ENCODE measurements around the gene SORCS1. TPM values are rescaled to one million over a fixed set of nuclear protein-coding genes. Genes with fewer than 3 reads are reported as not detected.

Gene SORCS1
- total and polyA plus RNA-seq, 2 donors (not counting 1 experiment from before 2014, with no cell fraction given), result under 0.01 to 0.01 TPM

GRCh38 chr10:106740071-106740470, 424.4 kb downstream of the SORCS1 start:
- no peak for DNase-seq (ENCODE audit: low read depth in 2 of 2)
- TF ChIP-seq EZH2 (IDR thresholded peaks at IDR 0.05; ENCODE audit: low read length, missing control alignments), result no peak
- TF ChIP-seq, protein P1, sequence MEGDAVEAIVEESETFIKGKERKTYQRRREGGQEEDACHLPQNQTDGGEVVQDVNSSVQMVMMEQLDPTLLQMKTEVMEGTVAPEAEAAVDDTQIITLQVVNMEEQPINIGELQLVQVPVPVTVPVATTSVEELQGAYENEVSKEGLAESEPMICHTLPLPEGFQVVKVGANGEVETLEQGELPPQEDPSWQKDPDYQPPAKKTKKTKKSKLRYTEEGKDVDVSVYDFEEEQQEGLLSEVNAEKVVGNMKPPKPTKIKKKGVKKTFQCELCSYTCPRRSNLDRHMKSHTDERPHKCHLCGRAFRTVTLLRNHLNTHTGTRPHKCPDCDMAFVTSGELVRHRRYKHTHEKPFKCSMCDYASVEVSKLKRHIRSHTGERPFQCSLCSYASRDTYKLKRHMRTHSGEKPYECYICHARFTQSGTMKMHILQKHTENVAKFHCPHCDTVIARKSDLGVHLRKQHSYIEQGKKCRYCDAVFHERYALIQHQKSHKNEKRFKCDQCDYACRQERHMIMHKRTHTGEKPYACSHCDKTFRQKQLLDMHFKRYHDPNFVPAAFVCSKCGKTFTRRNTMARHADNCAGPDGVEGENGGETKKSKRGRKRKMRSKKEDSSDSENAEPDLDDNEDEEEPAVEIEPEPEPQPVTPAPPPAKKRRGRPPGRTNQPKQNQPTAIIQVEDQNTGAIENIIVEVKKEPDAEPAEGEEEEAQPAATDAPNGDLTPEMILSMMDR (conservative IDR thresholded peaks at IDR 0.05 in 1 of 2, IDR thresholded peaks at IDR 0.05 in 1 of 2; ENCODE audit: low read depth in 1 of 2, low read length in 2 of 2), result no peak
- H3K4me2 ChIP-seq (ENCODE audit: extremely low read depth, insufficient read depth, low read length), result no peak overlapping the region

GRCh38 chr10:106734220-106734619, 430.3 kb downstream of the SORCS1 start:
- no peaks in the 10 kb centered on the region for H3K79me2 ChIP-seq (ENCODE audit: control insufficient read depth, insufficient read depth, low read length)

More at GRCh38 chr10:106740071-106740470, 424.4 kb downstream of the SORCS1 start:
- Histone ChIP-seq H3K9ac (ENCODE audit: insufficient read depth, low read length) (no peak overlapping the region), H2AFZ (ENCODE audit: low read length) (no peak overlapping the region), H3K4me3 (replicated peaks in 1 of 4; ENCODE audit: control extremely low read depth in 1 of 4, insufficient read depth in 1 of 4, low read depth in 3 of 4, low read length in 4 of 4) (no peak overlapping the region), H4K20me1 (ENCODE audit: control insufficient read depth, extremely low read depth, insufficient read depth, low read length) (no peaks in the 10 kb centered on the region), H3K27me3 (ENCODE audit: control insufficient read depth, insufficient read depth, low read length) (no peaks in the 10 kb centered on the region), H3K36me3 (ENCODE audit: control insufficient read depth, insufficient read depth, low read length) (no peaks in the 10 kb centered on the region), H3K79me2 (ENCODE audit: control insufficient read depth, insufficient read depth, low read length) (no peaks in the 10 kb centered on the region), H3K27ac (ENCODE audit: insufficient read depth, low read length) (no peak overlapping the region), H3K9me3 (ENCODE audit: control insufficient read depth, insufficient read depth, low read depth, low read length) (no peaks in the 10 kb centered on the region), H3K4me1 (ENCODE audit: control insufficient read depth, extremely low read depth, insufficient read depth, low read length) (no peaks in the 10 kb centered on the region)

DNA sequence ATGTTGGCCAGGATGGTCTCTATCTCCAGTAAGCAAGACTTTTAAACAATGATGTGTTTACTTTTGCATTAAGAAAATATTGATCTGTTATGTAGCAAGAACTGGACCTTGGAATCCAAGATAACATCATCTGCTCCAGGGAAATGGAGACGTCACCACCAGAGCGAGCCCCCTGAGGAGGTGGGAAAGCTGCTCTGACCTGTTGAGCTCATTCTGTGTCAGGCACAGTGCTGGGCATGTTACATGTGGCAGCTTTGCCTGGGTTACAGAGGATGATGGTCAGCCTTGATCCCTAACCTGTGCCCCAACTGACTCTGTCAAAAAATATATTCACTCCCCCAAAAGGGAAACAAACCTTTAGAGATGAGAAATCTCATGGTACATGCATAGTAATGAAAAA, 436.3 kb downstream of the SORCS1 start:
- no peak overlapping the region for H3K9ac ChIP-seq (ENCODE audit: insufficient read depth, low read length)
- no peak overlapping the region for H3K27ac ChIP-seq (ENCODE audit: insufficient read depth, low read length)
- H3K9me3 ChIP-seq (ENCODE audit: control insufficient read depth, insufficient read depth, low read depth, low read length), result no peaks in the 10 kb centered on the region
- H3K4me2 ChIP-seq (ENCODE audit: extremely low read depth, insufficient read depth, low read length), result no peak overlapping the region
- H3K4me3 ChIP-seq (replicated peaks in 1 of 4; ENCODE audit: control extremely low read depth in 1 of 4, insufficient read depth in 1 of 4, low read depth in 3 of 4, low read length in 4 of 4), result no peak overlapping the region
- H3K79me2 ChIP-seq (ENCODE audit: control insufficient read depth, insufficient read depth, low read length), result no peaks in the 10 kb centered on the region
- H2AFZ ChIP-seq (ENCODE audit: low read length), result no peak overlapping the region
- H3K27me3 ChIP-seq (ENCODE audit: control insufficient read depth, insufficient read depth, low read length), result no peaks in the 10 kb centered on the region
- TF ChIP-seq EZH2 (IDR thresholded peaks at IDR 0.05; ENCODE audit: low read length, missing control alignments), result no peak
- TF ChIP-seq, protein P1 (conservative IDR thresholded peaks at IDR 0.05 in 1 of 2, IDR thresholded peaks at IDR 0.05 in 1 of 2; ENCODE audit: low read depth in 1 of 2, low read length in 2 of 2), result no peak
- H4K20me1 ChIP-seq (ENCODE audit: control insufficient read depth, extremely low read depth, insufficient read depth, low read length), result no peaks in the 10 kb centered on the region
- DNase-seq (ENCODE audit: low read depth in 2 of 2), result no peak
- no peaks in the 10 kb centered on the region for H3K36me3 ChIP-seq (ENCODE audit: control insufficient read depth, insufficient read depth, low read length)
- no peaks in the 10 kb centered on the region for H3K4me1 ChIP-seq (ENCODE audit: control insufficient read depth, extremely low read depth, insufficient read depth, low read length)

More at GRCh38 chr10:106734220-106734619, 430.3 kb downstream of the SORCS1 start:
- no peak overlapping the region for H3K9ac ChIP-seq (ENCODE audit: insufficient read depth, low read length)
- no peak overlapping the region for H3K4me3 ChIP-seq (replicated peaks in 1 of 4; ENCODE audit: control extremely low read depth in 1 of 4, insufficient read depth in 1 of 4, low read depth in 3 of 4, low read length in 4 of 4)
- no peaks in the 10 kb centered on the region for H3K36me3 ChIP-seq (ENCODE audit: control insufficient read depth, insufficient read depth, low read length)
- no peak overlapping the region for H3K4me2 ChIP-seq (ENCODE audit: extremely low read depth, insufficient read depth, low read length)
- H2AFZ ChIP-seq (ENCODE audit: low read length), result no peak overlapping the region
- H3K27ac ChIP-seq (ENCODE audit: insufficient read depth, low read length), result no peak overlapping the region
- no peaks in the 10 kb centered on the region for H4K20me1 ChIP-seq (ENCODE audit: control insufficient read depth, extremely low read depth, insufficient read depth, low read length)
- TF ChIP-seq EZH2 (IDR thresholded peaks at IDR 0.05; ENCODE audit: low read length, missing control alignments), result no peak
- TF ChIP-seq, protein P1 (conservative IDR thresholded peaks at IDR 0.05 in 1 of 2, IDR thresholded peaks at IDR 0.05 in 1 of 2; ENCODE audit: low read depth in 1 of 2, low read length in 2 of 2), result no peak
- no peaks in the 10 kb centered on the region for H3K9me3 ChIP-seq (ENCODE audit: control insufficient read depth, insufficient read depth, low read depth, low read length)
- no peaks in the 10 kb centered on the region for H3K4me1 ChIP-seq (ENCODE audit: control insufficient read depth, extremely low read depth, insufficient read depth, low read length)
- no peaks in the 10 kb centered on the region for H3K27me3 ChIP-seq (ENCODE audit: control insufficient read depth, insufficient read depth, low read length)
- DNase-seq (ENCODE audit: low read depth in 2 of 2), result no peak
